Measurements from ENCODE around the gene C1QTNF4.
A peak's percentile ranks its signal among the peaks of the same experiment; 100 is the strongest.

The C1QTNF4 gene

GRCh38 chr11:47578524-47579494 lies 15.4 kb downstream of the C1QTNF4 start, which contains the start of the genes KBTBD4 and NDUFS3:
Gene KBTBD4 (minus strand): TSS chr11:47578970. CDS start chr11:47578951, 19 bp downstream.
Gene NDUFS3 (plus strand): TSS chr11:47579074. CDS start chr11:47579092, 18 bp downstream.
- Histone ChIP-seq H3K4me3 (ENCODE audit: insufficient read depth, low read length, poor library complexity, severe bottlenecking) (peak within 1 kb of the TSS; percentile 63), H3K4me2 (ENCODE audit: low read depth, low read length, poor library complexity, severe bottlenecking) (peak within 1 kb of the TSS; percentile 69), H3K9ac (ENCODE audit: low read length) (peak within 1 kb of the TSS; percentile 84), H3K27ac (ENCODE audit: low read depth, low read length) (peak within 1 kb of the TSS; percentile 49), H3F3A (ENCODE audit: insufficient read depth) (peaks cover 5% of the 10 kb centered on the region; the same call in 1 of the 2 replicates), H3K9me2 (replicated peaks; ENCODE audit: insufficient read depth, low read length) (no peaks in the 10 kb centered on the region), H3K79me2 (ENCODE audit: insufficient read depth, low read length) (peaks cover 41% of the 10 kb centered on the region), H4K20me1 (ENCODE audit: low read depth, low read length) (no peaks in the 10 kb centered on the region), H3K9me3 (ENCODE audit: insufficient read depth, low read length) (no peaks in the 10 kb centered on the region), H2AFZ (ENCODE audit: low read depth, low read length, severe bottlenecking) (peak within 1 kb of the TSS; percentile 62), H3K27me3 (ENCODE audit: low read length) (no peaks in the 10 kb centered on the region), H3K36me3 (ENCODE audit: low read length) (0 out of 2 replicates have a peak, but pooled peaks cover 5% of the 10 kb centered on the region)
- TF ChIP-seq EZH2phosphoT487 (conservative IDR thresholded peaks at IDR 0.05; ENCODE audit: low read length) (no peak), CTCF (IDR thresholded peaks at IDR 0.05; ENCODE audit: insufficient read depth, low read length, poor library complexity, severe bottlenecking) (no peak)

- Histone ChIP-seq H3K4me2 (ENCODE audit: low read depth, low read length, poor library complexity, severe bottlenecking) (peak overlapping the region; percentile 69), H3K4me3 (ENCODE audit: insufficient read depth, low read length, poor library complexity, severe bottlenecking) (peak overlapping the region; percentile 63), H3F3A (ENCODE audit: insufficient read depth) (peaks cover 5% of the 10 kb centered on the region; the same call in 1 of the 2 replicates), H3K27me3 (ENCODE audit: low read length) (no peaks in the 10 kb centered on the region), H3K9ac (ENCODE audit: low read length) (peak overlapping the region; percentile 84), H3K79me2 (ENCODE audit: insufficient read depth, low read length) (peaks cover 48% of the 10 kb centered on the region), H3K9me2 (replicated peaks; ENCODE audit: insufficient read depth, low read length) (no peaks in the 10 kb centered on the region), H3K36me3 (ENCODE audit: low read length) (0 out of 2 replicates have a peak, but pooled peaks cover 7% of the 10 kb centered on the region), H2AFZ (ENCODE audit: low read depth, low read length, severe bottlenecking) (no peak overlapping the region), H3K9me3 (ENCODE audit: insufficient read depth, low read length) (no peaks in the 10 kb centered on the region), H4K20me1 (ENCODE audit: low read depth, low read length) (no peaks in the 10 kb centered on the region), H3K27ac (ENCODE audit: low read depth, low read length) (no peak overlapping the region)
- TF ChIP-seq EZH2phosphoT487 (conservative IDR thresholded peaks at IDR 0.05; ENCODE audit: low read length) (no peak), CTCF (IDR thresholded peaks at IDR 0.05; ENCODE audit: insufficient read depth, low read length, poor library complexity, severe bottlenecking) (no peak)
Measured at GRCh38 chr11:47577460-47578041, 16.7 kb downstream of the C1QTNF4 start.

GRCh38 chr11:47573321-47573720 lies 20.9 kb downstream of the C1QTNF4 start:
- Histone ChIP-seq H2AFZ (ENCODE audit: low read depth, low read length, severe bottlenecking) (no peak overlapping the region), H3K27me3 (ENCODE audit: low read length) (no peaks in the 10 kb centered on the region), H3K4me2 (ENCODE audit: low read depth, low read length, poor library complexity, severe bottlenecking) (no peak overlapping the region), H3K27ac (ENCODE audit: low read depth, low read length) (no peak overlapping the region), H3K9me2 (replicated peaks; ENCODE audit: insufficient read depth, low read length) (no peaks in the 10 kb centered on the region), H3K4me3 (ENCODE audit: insufficient read depth, low read length, poor library complexity, severe bottlenecking) (no peak overlapping the region), H3K9me3 (ENCODE audit: insufficient read depth, low read length) (no peaks in the 10 kb centered on the region), H3F3A (ENCODE audit: insufficient read depth) (peaks cover 19% of the 10 kb centered on the region; the same call in 1 of the 2 replicates), H3K79me2 (ENCODE audit: insufficient read depth, low read length) (peaks cover 51% of the 10 kb centered on the region), H3K36me3 (ENCODE audit: low read length) (peaks cover 13% of the 10 kb centered on the region), H4K20me1 (ENCODE audit: low read depth, low read length) (no peaks in the 10 kb centered on the region; the same call in 1 of the 2 replicates), H3K9ac (ENCODE audit: low read length) (no peak overlapping the region)
- TF ChIP-seq CTCF (IDR thresholded peaks at IDR 0.05; ENCODE audit: insufficient read depth, low read length, poor library complexity, severe bottlenecking): no peak

All from SU-DHL-6 (cell line).